Astrocyte (in vitro differentiated cells and primary cell): ENCODE results near the gene CCR3. TPM values are rescaled to one million over a fixed set of nuclear protein-coding genes. Genes with fewer than 3 reads are reported as not detected.

Experiments
- DNase-seq: peaks from one replicate; pipeline ENCODE4 v3.0.0-alpha.2; 2010; ENCODE audit warnings: low read depth
- FAIRE-seq: peaks from 2 replicates; lab custom pipeline; 2011; peaks lifted over from hg19 to GRCh38; lab: Jason Lieb, UNC
- H2AFZ ChIP-seq: 2 replicates; pipeline ENCODE4 v1.6.0; 2012; ENCODE audit warnings: low read depth, low read length, inconsistent platforms
- H3K27ac ChIP-seq: 2 replicates; pipeline ENCODE4 v1.5.1; 2011; ENCODE audit warnings: low read depth, low read length, inconsistent platforms
- H3K27me3 ChIP-seq: 2 replicates; pipeline ENCODE4 v1.6.0; 2011; ENCODE audit warnings: low read length, inconsistent platforms; ENCODE audit not compliant: insufficient read depth
- H3K36me3 ChIP-seq: 2 replicates; pipeline ENCODE4 v1.5.1; 2011; ENCODE audit warnings: low read length, inconsistent platforms; ENCODE audit not compliant: insufficient read depth
- H3K4me1 ChIP-seq: 2 replicates; pipeline ENCODE4 v1.5.1; 2011; ENCODE audit warnings: low read length, inconsistent platforms; ENCODE audit not compliant: insufficient read depth
- H3K4me2 ChIP-seq: 2 replicates; pipeline ENCODE4 v1.6.0; 2012; ENCODE audit warnings: low read length, inconsistent platforms
- H3K4me3 ChIP-seq: 2 replicates; pipeline ENCODE4 v1.5.1; 2011; ENCODE audit warnings: low read depth, mild to moderate bottlenecking, low read length, inconsistent platforms; ENCODE audit not compliant: insufficient read depth
- H3K79me2 ChIP-seq: 2 replicates; pipeline ENCODE4 v1.6.0; 2012; ENCODE audit warnings: mild to moderate bottlenecking, low read length, inconsistent platforms; ENCODE audit not compliant: insufficient read depth
- H3K9ac ChIP-seq: 2 replicates; pipeline ENCODE4 v1.6.0; 2012; ENCODE audit warnings: mild to moderate bottlenecking, low read length, inconsistent platforms
- H3K9me3 ChIP-seq: 2 replicates; pipeline ENCODE4 v1.5.1; 2012; ENCODE audit warnings: low read depth, mild to moderate bottlenecking, low read length, inconsistent platforms; ENCODE audit not compliant: insufficient read depth
- H4K20me1 ChIP-seq: 2 replicates; pipeline ENCODE4 v1.6.0; 2012; ENCODE audit warnings: low read length, inconsistent platforms; ENCODE audit not compliant: insufficient read depth
- H3K27ac Mint-ChIP-seq: one replicate; pipeline ENCODE4 v1.8.0; 2021; ENCODE audit warnings: mild to moderate bottlenecking, mixed read lengths; ENCODE audit not compliant: unreplicated experiment
- H3K27me3 Mint-ChIP-seq: one replicate; pipeline ENCODE4 v1.8.0; 2021; ENCODE audit warnings: low read depth, mixed read lengths; ENCODE audit not compliant: unreplicated experiment
- H3K36me3 Mint-ChIP-seq: one replicate; pipeline ENCODE4 v1.8.0; 2021; ENCODE audit warnings: low read depth, mixed read lengths; ENCODE audit not compliant: unreplicated experiment
- H3K4me1 Mint-ChIP-seq: one replicate; pipeline ENCODE4 v1.8.0; 2021; ENCODE audit warnings: low read depth, mixed read lengths; ENCODE audit not compliant: unreplicated experiment
- H3K4me3 Mint-ChIP-seq: one replicate; pipeline ENCODE4 v1.8.0; 2021; ENCODE audit warnings: mild to moderate bottlenecking, moderate library complexity, mixed read lengths; ENCODE audit not compliant: unreplicated experiment
- H3K9me3 Mint-ChIP-seq: one replicate; pipeline ENCODE4 v1.8.0; 2021; ENCODE audit warnings: mild to moderate bottlenecking, mixed read lengths; ENCODE audit not compliant: unreplicated experiment
- EZH2 ChIP-seq: IDR thresholded peaks from 2 replicates; pipeline ENCODE4 v1.6.1; 2012; ENCODE audit warnings: mild to moderate bottlenecking, low read length, inconsistent platforms; ENCODE audit not compliant: insufficient read depth
- total RNA-seq: library from RNA; stranded (reverse); gene quantifications from 2 replicates; pipeline ENCODE4 v1.2.1, GENCODE V29; 2021
- TF ChIP-seq, protein P1 (sequence below): IDR thresholded peaks from 2 replicates; pipeline ENCODE4 v1.5.1; 2011; ENCODE audit warnings: low read depth, mild to moderate bottlenecking, inconsistent platforms, low read length, moderate library complexity; ENCODE audit not compliant: insufficient read depth

The CCR3 gene
- total RNA-seq, 1 donor from 2014 or later = not detected

DNA sequence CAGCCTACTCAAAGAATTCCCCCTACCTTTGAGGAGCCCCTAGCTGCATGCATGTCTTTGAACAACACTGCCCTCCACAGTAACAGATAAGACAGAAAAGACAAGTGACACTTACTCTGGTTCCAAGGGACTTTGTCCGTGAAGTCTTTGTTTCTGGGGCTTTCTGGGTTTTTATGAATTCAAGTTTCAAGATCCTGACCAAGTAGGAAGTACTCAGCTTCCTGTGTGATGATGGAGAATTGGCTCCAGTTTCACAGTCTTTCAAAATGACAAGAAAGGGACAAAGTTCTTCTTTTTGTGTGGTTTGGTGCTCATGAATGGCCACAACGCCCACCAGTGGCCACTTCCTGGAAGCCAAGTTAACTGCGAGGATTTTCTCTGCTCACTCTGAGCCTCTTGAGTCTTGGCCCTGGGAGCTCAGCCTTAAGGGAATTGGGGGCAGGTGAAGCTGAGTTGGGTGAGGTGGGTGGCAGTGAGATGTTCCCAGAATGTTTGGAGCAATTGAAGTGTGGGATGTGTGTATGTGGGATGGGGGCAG is 34.0 kb upstream of the CCR3 start, which contains the start of gene CCR1:
TSS of gene CCR1 (minus strand) at position 147 of the 538 bp plus-strand sequence. CDS start 4,000 bp downstream, outside the sequence.
- no peaks in the 10 kb centered on the region for H3K36me3 Mint-ChIP-seq

DNA sequence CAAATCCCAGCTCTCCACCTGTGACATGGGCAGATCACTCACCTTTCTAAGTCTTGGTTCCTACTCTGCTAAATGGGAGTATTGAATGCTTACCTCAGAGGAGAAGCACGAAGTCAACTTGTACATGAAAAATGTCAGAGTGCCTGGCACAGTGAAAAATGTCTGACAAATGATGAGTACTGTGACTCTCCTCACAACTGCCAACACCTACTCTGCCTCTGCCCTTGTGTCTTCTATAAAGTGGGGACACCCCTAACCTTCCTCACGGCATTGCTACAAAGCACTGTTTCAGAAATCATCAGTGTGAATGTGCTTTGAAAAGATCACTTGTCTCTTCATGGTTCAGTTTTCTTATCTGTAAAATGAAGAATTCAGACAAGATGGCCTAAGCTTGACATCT is 33.2 kb upstream of the CCR3 start:
- Mint-ChIP-seq H3K4me1 (peaks cover 4% of the 10 kb centered on the region), H3K4me3 (no peak overlapping the region), H3K27ac (peak overlapping the region; percentile 62), H3K36me3 (no peaks in the 10 kb centered on the region), H3K9me3 (no peaks in the 10 kb centered on the region), H3K27me3 (no peaks in the 10 kb centered on the region)
- Histone ChIP-seq H3K9me3 (no peaks in the 10 kb centered on the region), H3K4me3 (no peak overlapping the region), H3K9ac (no peak overlapping the region), H3K4me1 (no peaks in the 10 kb centered on the region), H4K20me1 (no peaks in the 10 kb centered on the region), H2AFZ (no peak overlapping the region), H3K27ac (no peak overlapping the region), H3K27me3 (peaks cover 5% of the 10 kb centered on the region), H3K4me2 (no peak overlapping the region), H3K79me2 (no peaks in the 10 kb centered on the region), H3K36me3 (no peaks in the 10 kb centered on the region)
- no peak for FAIRE-seq
- DNase-seq = no peak
- TF ChIP-seq, protein P1, sequence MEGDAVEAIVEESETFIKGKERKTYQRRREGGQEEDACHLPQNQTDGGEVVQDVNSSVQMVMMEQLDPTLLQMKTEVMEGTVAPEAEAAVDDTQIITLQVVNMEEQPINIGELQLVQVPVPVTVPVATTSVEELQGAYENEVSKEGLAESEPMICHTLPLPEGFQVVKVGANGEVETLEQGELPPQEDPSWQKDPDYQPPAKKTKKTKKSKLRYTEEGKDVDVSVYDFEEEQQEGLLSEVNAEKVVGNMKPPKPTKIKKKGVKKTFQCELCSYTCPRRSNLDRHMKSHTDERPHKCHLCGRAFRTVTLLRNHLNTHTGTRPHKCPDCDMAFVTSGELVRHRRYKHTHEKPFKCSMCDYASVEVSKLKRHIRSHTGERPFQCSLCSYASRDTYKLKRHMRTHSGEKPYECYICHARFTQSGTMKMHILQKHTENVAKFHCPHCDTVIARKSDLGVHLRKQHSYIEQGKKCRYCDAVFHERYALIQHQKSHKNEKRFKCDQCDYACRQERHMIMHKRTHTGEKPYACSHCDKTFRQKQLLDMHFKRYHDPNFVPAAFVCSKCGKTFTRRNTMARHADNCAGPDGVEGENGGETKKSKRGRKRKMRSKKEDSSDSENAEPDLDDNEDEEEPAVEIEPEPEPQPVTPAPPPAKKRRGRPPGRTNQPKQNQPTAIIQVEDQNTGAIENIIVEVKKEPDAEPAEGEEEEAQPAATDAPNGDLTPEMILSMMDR = no peak
- TF ChIP-seq EZH2 = no peak

More for the DNA sequence above, 34.0 kb upstream of the CCR3 start, which contains the start of gene CCR1:
- Mint-ChIP-seq H3K4me3 (no peak within 1 kb of the TSS), H3K9me3 (no peaks in the 10 kb centered on the region), H3K27ac (peak within 1 kb of the TSS; percentile 75), H3K4me1 (peaks cover 4% of the 10 kb centered on the region), H3K27me3 (peaks cover 3% of the 10 kb centered on the region)
- Histone ChIP-seq H3K4me1 (no peaks in the 10 kb centered on the region), H3K79me2 (no peaks in the 10 kb centered on the region), H3K27me3 (peaks cover 2% of the 10 kb centered on the region), H3K36me3 (no peaks in the 10 kb centered on the region), H3K27ac (no peak within 1 kb of the TSS), H2AFZ (no peak within 1 kb of the TSS), H3K4me2 (peak within 1 kb of the TSS; percentile 36), H4K20me1 (no peaks in the 10 kb centered on the region), H3K9me3 (no peaks in the 10 kb centered on the region), H3K9ac (no peak within 1 kb of the TSS), H3K4me3 (no peak within 1 kb of the TSS)
- FAIRE-seq (no peak), DNase-seq (peak; percentile 6)
- TF ChIP-seq, protein P1 = peak; percentile 46
- no peak for TF ChIP-seq EZH2

DNA sequence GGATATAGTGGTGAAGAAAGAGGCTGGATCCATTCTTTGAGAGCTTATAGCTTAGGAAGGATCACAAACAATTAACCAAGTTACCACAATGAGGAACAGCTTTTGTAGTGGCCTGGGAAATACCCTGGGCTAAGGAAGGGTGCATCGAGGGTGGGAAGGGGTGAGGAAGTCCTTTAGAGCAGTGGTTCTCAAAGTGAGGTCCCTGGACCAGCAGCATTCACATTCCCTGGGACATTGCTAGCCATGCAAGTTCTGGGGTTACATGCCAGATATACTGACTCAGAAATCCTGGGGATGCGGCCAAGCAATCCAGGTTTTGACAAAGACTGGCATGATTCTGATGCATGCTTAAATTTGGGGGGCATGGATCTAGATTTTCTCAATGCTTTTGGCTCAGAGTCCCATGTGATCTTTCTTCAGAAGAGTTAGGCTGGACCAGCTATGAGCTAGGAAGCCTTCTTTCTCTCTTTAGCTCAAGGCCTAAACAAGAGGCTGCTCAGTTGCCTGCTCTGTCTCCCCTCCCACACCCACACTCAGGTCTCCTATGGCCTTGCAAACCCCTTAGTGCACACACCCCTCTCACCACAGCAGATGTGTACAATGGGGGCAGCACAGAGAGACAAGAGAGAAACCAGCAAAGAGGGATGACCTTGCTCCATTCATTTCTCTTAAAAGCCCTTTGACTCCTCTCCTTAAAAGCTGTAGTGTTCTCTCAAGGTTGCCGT is 32.4 kb upstream of the CCR3 start:
- Mint-ChIP-seq H3K36me3 (no peaks in the 10 kb centered on the region), H3K4me1 (peaks cover 4% of the 10 kb centered on the region), H3K4me3 (no peak overlapping the region), H3K27me3 (no peaks in the 10 kb centered on the region), H3K9me3 (no peaks in the 10 kb centered on the region), H3K27ac (no peak overlapping the region)
- no peaks in the 10 kb centered on the region for H3K4me1 ChIP-seq
- H3K27ac ChIP-seq = no peak overlapping the region
- no peak overlapping the region for H2AFZ ChIP-seq
- DNase-seq (no peak), FAIRE-seq (no peak)
- no peaks in the 10 kb centered on the region for H4K20me1 ChIP-seq
- no peak overlapping the region for H3K4me2 ChIP-seq
- no peak overlapping the region for H3K9ac ChIP-seq
- no peaks in the 10 kb centered on the region for H3K36me3 ChIP-seq
- no peaks in the 10 kb centered on the region for H3K79me2 ChIP-seq
- peaks cover 5% of the 10 kb centered on the region for H3K27me3 ChIP-seq
- H3K9me3 ChIP-seq = no peaks in the 10 kb centered on the region
- no peak overlapping the region for H3K4me3 ChIP-seq
- TF ChIP-seq EZH2 = no peak
- TF ChIP-seq, protein P1 = no peak
